Large intestine (tissue), 12 donors: Measurements from ENCODE around the gene ATL2. TPM values are rescaled to one million over a fixed set of nuclear protein-coding genes. Genes with fewer than 3 reads are reported as not detected.
A peak's percentile ranks its signal among the peaks of the same experiment; 100 is the strongest.

ENCODE experiments used
- DNase-seq, 2 donors: peaks; one replicate each; pipeline versions ENCODE4 v3.0.0 to v3.0.0-alpha.2; 2013
- H3K27ac ChIP-seq: one replicate; pipeline ENCODE4 v1.5.1; 2013; ENCODE audit warnings: low read length
- H3K27me3 ChIP-seq: 2 replicates; pipeline ENCODE4 v1.6.1; 2013; ENCODE audit warnings: low read length; ENCODE audit not compliant: control insufficient read depth, insufficient read depth
- H3K36me3 ChIP-seq: 2 replicates; pipeline ENCODE4 v1.6.1; 2013; ENCODE audit warnings: low read length; ENCODE audit not compliant: control insufficient read depth, insufficient read depth
- H3K4me1 ChIP-seq: one replicate; pipeline ENCODE4 v1.6.1; 2013; ENCODE audit warnings: low read length; ENCODE audit not compliant: control insufficient read depth, insufficient read depth
- H3K4me3 ChIP-seq: one replicate; pipeline ENCODE4 v1.5.1; 2013; ENCODE audit warnings: low read length
- H3K9me3 ChIP-seq: one replicate; pipeline ENCODE4 v1.6.1; 2013; ENCODE audit warnings: mild to moderate bottlenecking, low read depth, low read length, moderate library complexity; ENCODE audit not compliant: control insufficient read depth
- WGBS: methylation state at CpG from one replicate; pipeline ENCODE4 v1.1.5; 2013; ENCODE audit warnings: low lambda C conversion rate; ENCODE audit not compliant: insufficient coverage; 5-methylcytosine and 5-hydroxymethylcytosine counted together
- long read RNA-seq, 11 donors: transcript quantifications; one replicate each; lab custom pipeline, GENCODE V29; 2026
- polyA plus RNA-seq: library from polyadenylated mRNA; unstranded; fragments of 120-200 nt; gene quantifications from one replicate; pipeline ENCODE4 v1.2.1, GENCODE V29; 2013

Gene ATL2
- 103 TPM for polyA plus RNA-seq
- long read RNA-seq, donor 1, partial matches to known transcripts: 5 of 8 reads
- long read RNA-seq, donor 1, other reads (novel, unspliced or antisense): 0 of 8 reads
- long read RNA-seq, donor 2, transcript ATL2-201 (13 exons, 2,868 nt): major isoform, 8 of 24 reads
- long read RNA-seq, donor 2, partial matches to known transcripts: 12 of 24 reads
- long read RNA-seq, donor 2, other reads (novel, unspliced or antisense): 0 of 24 reads
- long read RNA-seq, donor 3: 0 reads
- long read RNA-seq, donor 4, partial matches to known transcripts: 0 of 1 reads
- long read RNA-seq, donor 4, other reads (novel, unspliced or antisense): 0 of 1 reads
- long read RNA-seq, donor 5, partial matches to known transcripts: 0 of 2 reads
- long read RNA-seq, donor 5, other reads (novel, unspliced or antisense): 0 of 2 reads
- long read RNA-seq, donor 6, transcript ATL2-201 (13 exons, 2,868 nt): major isoform, 6 of 16 reads
- long read RNA-seq, donor 6, partial matches to known transcripts: 5 of 16 reads
- long read RNA-seq, donor 6, other reads (novel, unspliced or antisense): 0 of 16 reads
- long read RNA-seq, donor 7, partial matches to known transcripts: 5 of 5 reads
- long read RNA-seq, donor 7, other reads (novel, unspliced or antisense): 0 of 5 reads
- long read RNA-seq, donor 8, transcript ATL2-201 (13 exons, 2,868 nt): major isoform, 9 of 50 reads
- long read RNA-seq, donor 8, partial matches to known transcripts: 37 of 50 reads
- long read RNA-seq, donor 8, other reads (novel, unspliced or antisense): 0 of 50 reads
- long read RNA-seq, donor 9, transcript ATL2-201 (13 exons, 2,868 nt): major isoform, 7 of 18 reads
- long read RNA-seq, donor 9, partial matches to known transcripts: 10 of 18 reads
- long read RNA-seq, donor 9, other reads (novel, unspliced or antisense): 0 of 18 reads
- long read RNA-seq, donor 10, transcript ATL2-201 (13 exons, 2,868 nt): major isoform, 9 of 12 reads
- long read RNA-seq, donor 10, partial matches to known transcripts: 0 of 12 reads
- long read RNA-seq, donor 10, other reads (novel, unspliced or antisense): 0 of 12 reads
- long read RNA-seq, donor 11, partial matches to known transcripts: 5 of 10 reads
- long read RNA-seq, donor 11, other reads (novel, unspliced or antisense): 0 of 10 reads

DNA sequence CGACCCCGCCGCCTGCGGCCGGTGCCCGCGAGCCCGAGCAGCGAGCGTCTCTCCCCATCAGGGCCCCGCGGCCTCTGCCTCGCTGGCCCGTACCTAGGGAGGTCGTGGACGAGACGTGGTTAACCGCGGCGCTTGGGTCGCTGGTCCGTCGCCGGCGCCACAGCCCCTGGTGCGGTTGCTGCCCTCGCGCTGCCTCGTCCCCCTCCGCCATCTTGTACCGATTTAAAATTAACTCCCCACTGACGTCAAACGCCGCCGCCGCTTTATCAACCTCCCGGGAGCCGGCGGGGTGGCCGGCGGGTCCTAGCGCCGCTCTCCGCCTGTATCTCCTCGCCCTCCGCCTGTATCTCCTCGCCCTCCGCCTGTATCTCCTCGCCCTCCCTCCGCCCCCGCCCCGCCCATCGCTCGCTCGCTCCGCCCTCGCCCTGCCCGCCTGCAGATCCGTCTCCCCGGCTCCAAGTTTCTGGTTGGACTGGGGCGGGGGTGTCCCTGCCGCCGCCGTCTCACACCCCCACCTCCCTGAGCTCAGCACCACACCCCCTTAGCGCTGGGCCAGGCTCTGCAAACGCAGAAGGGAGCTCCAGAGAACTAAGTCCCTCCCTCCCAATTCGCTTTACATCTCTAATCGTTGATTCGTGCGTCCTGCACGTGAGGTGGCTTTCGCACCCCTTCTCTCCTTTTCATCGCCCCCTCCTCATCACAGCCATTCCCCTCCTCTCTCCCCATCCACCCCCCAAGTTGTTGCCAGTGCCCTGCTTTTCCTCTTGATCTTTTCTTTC is at the start of gene ATL2:
TSS of gene ATL2 (minus strand) at position 224 of the 779 bp plus-strand sequence. CDS start at position 211, 13 bp downstream.
- Histone ChIP-seq H3K4me3 (peak within 1 kb of the TSS; percentile 94), H3K4me1 (peaks cover 20% of the 10 kb centered on the region), H3K27me3 (no peaks in the 10 kb centered on the region), H3K27ac (peak within 1 kb of the TSS; percentile 99), H3K36me3 (no peaks in the 10 kb centered on the region), H3K9me3 (no peaks in the 10 kb centered on the region)
- DNase-seq: peak; percentile 95 to 99
- 3% methylated on average over 6 of the region's 73 CpGs for WGBS

DNA sequence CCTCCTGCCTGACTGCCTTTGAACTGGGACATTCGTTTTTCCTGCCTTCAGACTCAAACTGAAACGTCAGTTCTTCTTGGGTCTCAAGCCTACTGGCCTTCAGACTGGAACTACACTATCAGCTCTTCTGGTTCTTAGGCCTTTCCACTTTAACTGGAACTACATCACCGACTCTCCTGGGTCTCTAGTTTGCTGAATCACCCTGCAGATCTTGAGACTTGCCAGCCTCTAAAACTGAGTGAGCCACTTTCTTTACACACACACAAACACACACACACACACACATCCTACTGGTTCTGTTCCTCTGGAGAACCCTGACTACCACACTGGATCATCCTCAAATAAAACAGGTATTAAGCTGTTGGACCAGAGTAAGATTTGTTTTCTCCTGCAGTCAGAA is 46.7 kb upstream of the ATL2 start:
- Histone ChIP-seq H3K9me3 (peaks cover 2% of the 10 kb centered on the region), H3K27ac (no peak overlapping the region), H3K27me3 (no peaks in the 10 kb centered on the region), H3K4me3 (no peak overlapping the region), H3K36me3 (no peaks in the 10 kb centered on the region), H3K4me1 (peaks cover 7% of the 10 kb centered on the region)
- DNase-seq: no peak
- WGBS: 60% methylated on average over 1 of the region's 3 CpGs

- Histone ChIP-seq H3K36me3 (no peaks in the 10 kb centered on the region), H3K4me3 (no peak overlapping the region), H3K27ac (no peak overlapping the region), H3K27me3 (no peaks in the 10 kb centered on the region), H3K9me3 (peaks cover 2% of the 10 kb centered on the region), H3K4me1 (peaks cover 23% of the 10 kb centered on the region)
- DNase-seq: peak in 1 of 2 donors; percentile 72
- WGBS: 100% methylated on average over 1 of the region's 11 CpGs
Observed at GRCh38 chr2:38421274-38422056, 44.4 kb upstream of the ATL2 start.

GRCh38 chr2:38419499-38419898 is 42.4 kb upstream of the ATL2 start:
- peaks cover 2% of the 10 kb centered on the region for H3K9me3 ChIP-seq
- H3K4me3 ChIP-seq: no peak overlapping the region
- peaks cover 28% of the 10 kb centered on the region for H3K4me1 ChIP-seq
- no peaks in the 10 kb centered on the region for H3K36me3 ChIP-seq
- no CpG with 5 or more reads among the region's 5 CpGs for WGBS
- peak overlapping the region; percentile 4 for H3K27ac ChIP-seq
- H3K27me3 ChIP-seq: no peaks in the 10 kb centered on the region
- DNase-seq: peak in 1 of 2 donors; percentile 65

- peak in 1 of 2 donors; percentile 80 for DNase-seq
- H3K4me3 ChIP-seq: no peak overlapping the region
- H3K9me3 ChIP-seq: peaks cover 3% of the 10 kb centered on the region
- H3K4me1 ChIP-seq: peaks cover 28% of the 10 kb centered on the region
- H3K27me3 ChIP-seq: no peaks in the 10 kb centered on the region
- no CpG with 5 or more reads among the region's 2 CpGs for WGBS
- H3K36me3 ChIP-seq: no peaks in the 10 kb centered on the region
- H3K27ac ChIP-seq: peak overlapping the region; percentile 26
Observed at GRCh38 chr2:38418735-38419134, 41.7 kb upstream of the ATL2 start.

DNA sequence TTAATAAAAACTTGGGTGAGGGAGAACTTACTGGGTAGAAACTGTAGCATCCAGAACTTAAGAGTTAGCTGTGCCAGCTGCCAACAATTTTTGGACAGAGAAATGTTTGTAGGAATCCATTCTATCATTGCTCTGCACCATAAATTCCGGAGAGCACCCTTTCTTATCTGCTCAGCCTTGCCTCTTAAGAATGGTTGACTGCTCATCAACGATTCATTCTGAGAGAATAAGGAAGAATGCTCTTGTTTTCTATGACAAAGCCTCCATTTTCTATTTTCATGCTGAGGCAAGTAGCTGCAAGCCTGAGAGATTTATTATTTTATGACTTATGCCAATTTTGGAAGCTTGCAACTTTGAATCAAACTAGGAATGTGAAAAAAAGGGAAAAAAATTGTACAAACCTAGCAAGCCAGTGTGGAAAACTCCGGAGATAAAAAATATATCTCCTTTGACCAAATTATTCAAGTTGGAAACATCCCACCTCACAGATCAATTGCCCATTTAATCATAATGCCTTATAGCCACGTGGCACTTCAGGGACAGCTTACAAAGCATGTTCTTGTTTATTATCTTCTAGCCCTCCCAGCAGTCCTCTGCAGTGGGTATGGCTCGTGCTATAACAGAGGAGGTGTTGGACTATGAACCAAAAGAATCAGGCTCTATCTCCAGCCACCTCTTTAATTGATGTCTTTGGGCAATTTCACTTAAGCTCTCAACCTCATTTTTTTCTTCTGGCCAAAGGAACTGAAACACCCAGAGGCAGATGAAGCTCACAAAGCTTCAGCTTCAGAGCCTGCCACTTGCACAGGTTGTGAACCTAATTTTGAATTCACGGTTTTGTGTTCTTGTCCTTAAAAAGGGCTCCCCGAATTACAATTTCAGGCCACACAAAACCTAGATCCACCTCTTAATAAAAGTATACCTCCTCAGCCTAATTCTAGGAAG is 40.9 kb upstream of the ATL2 start:
- peak overlapping the region; percentile 43 for H3K27ac ChIP-seq
- no peak overlapping the region for H3K4me3 ChIP-seq
- 0% methylated on average over 1 of the region's 7 CpGs for WGBS
- peaks cover 28% of the 10 kb centered on the region for H3K4me1 ChIP-seq
- no peaks in the 10 kb centered on the region for H3K36me3 ChIP-seq
- no peaks in the 10 kb centered on the region for H3K27me3 ChIP-seq
- DNase-seq: peak; percentile 66 to 88
- H3K9me3 ChIP-seq: peaks cover 10% of the 10 kb centered on the region

DNA sequence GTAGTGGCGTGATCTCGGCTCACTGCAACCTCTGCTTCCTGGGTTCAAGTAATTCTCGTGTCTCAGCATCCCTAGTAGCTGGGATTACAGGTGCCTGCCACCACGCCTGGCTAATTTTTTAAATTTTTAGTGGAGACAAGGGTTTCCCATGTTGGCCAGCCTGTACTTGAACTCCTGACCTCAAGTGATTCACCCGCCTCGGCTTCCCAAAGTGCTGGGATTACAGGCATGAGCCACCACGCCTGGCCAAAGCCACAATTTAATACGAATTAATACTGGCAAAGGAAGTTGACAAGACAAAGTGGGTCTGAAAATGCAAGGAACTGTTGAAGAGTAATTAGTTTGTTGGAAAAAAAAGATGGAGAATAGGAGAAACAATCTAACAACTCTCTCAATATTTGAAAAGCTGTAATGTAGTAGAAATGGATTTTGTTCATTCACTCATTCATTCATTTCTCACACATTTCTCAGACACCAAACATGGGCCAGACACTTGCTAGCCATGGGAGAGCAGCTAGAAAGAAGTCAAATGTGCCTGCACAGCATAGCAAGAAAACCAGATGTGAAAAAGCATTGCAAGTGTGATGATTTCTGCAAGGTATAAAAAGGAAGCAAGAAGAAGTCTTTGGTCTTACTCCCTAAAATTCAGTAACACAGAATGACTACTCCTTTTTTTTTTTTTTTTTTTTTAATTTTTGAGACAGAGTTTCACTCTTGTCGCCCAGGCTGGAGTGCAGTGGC is 39.4 kb upstream of the ATL2 start:
- WGBS: 100% methylated on average over 2 of the region's 9 CpGs
- Histone ChIP-seq H3K27ac (no peak overlapping the region), H3K9me3 (peaks cover 23% of the 10 kb centered on the region), H3K27me3 (no peaks in the 10 kb centered on the region), H3K4me1 (peaks cover 28% of the 10 kb centered on the region), H3K36me3 (no peaks in the 10 kb centered on the region), H3K4me3 (no peak overlapping the region)
- DNase-seq: no peak

- no peaks in the 10 kb centered on the region for H3K27me3 ChIP-seq
- H3K36me3 ChIP-seq: no peaks in the 10 kb centered on the region
- no peak for DNase-seq
- H3K27ac ChIP-seq: no peak overlapping the region
- H3K4me3 ChIP-seq: no peak overlapping the region
- 100% methylated on average over 1 of the region's 4 CpGs for WGBS
- peaks cover 23% of the 10 kb centered on the region for H3K9me3 ChIP-seq
- peaks cover 28% of the 10 kb centered on the region for H3K4me1 ChIP-seq
Observed at GRCh38 chr2:38415728-38416291, 38.7 kb upstream of the ATL2 start.
